Measurements from ENCODE around the gene EXOC8. TPM values are rescaled to one million over a fixed set of nuclear protein-coding genes. Genes with fewer than 3 reads are reported as not detected.

EXOC8 gene
- total and polyA plus RNA-seq, 2 of the 8 experiments (the other 6 are each of a cell fraction or from before 2014, with no cell fraction given): 2.0 to 9.8 TPM

DNA sequence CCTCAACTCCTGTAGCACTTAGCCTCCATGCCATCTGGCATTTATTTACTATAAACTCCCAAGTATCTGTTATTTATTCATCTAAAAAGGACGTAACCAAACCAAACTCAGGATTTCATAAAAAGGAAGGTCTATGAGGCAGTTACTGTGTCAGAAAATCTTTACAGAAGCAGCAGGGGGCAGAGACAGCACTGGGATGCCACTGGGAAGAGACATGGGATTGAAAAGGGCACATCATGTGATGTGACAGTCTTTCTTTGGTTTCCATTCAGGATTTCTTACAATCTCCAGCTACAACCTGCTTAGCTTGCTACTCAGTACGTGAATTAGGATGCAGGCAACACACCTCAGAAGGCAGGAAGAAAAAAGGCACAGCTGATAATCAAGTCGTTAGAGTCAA is 31.6 kb upstream of the EXOC8 start (continued):
- TF ChIP-seq CBX8 (IDR thresholded peaks at IDR 0.05; ENCODE audit: borderline replicate concordance, low read depth, low read length): no peak
- TF ChIP-seq TCF12 (IDR thresholded peaks at IDR 0.05; ENCODE audit: low read depth, low read length): no peak
- TF ChIP-seq KDM1A (IDR thresholded peaks at IDR 0.05; ENCODE audit: borderline replicate concordance, low read length): no peak
- TF ChIP-seq POU5F1 (IDR thresholded peaks at IDR 0.05; ENCODE audit: low read depth, low read length): no peak
